B cell (primary cell): Measurements from ENCODE around the gene SMAD2. TPM values are rescaled to one million over a fixed set of nuclear protein-coding genes. Genes with fewer than 3 reads are reported as not detected.

Experiments used
- ATAC-seq: fragments of 200-7000 bp; cut with Tn5 transposase; one replicate; pipeline ENCODE4 v1.10.0; 2021; ENCODE audit warnings: low read depth, mild to moderate bottlenecking, moderate number of reproducible peaks, moderate library complexity
- CTCF ChIA-PET: fragments of 350-600 bp; sonication (Branson Sonifier 250); formaldehyde crosslinking; loops from one replicate; lab custom pipeline; 2021; ENCODE audit warnings: antibody characterized with exemption, inconsistent platforms; lab: Charles Lee
- POLR2A ChIA-PET: fragments of 350-600 bp; sonication (Branson Sonifier 250); formaldehyde crosslinking; loops from one replicate; lab custom pipeline; 2021; ENCODE audit warnings: antibody characterized with exemption; lab: Charles Lee
- DNase-seq: peaks from one replicate; pipeline ENCODE4 v3.0.0; 2013
- H2AFZ ChIP-seq: 2 replicates; pipeline ENCODE4 v1.6.1; 2012; ENCODE audit warnings: mild to moderate bottlenecking, low read depth, low read length; ENCODE audit not compliant: insufficient read depth, poor library complexity, severe bottlenecking
- H3K27ac ChIP-seq, 2 donors: 1 replicate in 1 of 2; 2 replicates in 1 of 2; pipeline ENCODE4 v1.5.1; 2012 to 2013; ENCODE audit warnings: low read length in 2 of 2, mild to moderate bottlenecking in 2 of 2, moderate library complexity in 1 of 2
- H3K27me3 ChIP-seq, 4 experiments: fragments of 200-600 bp in 1 of 4; sonication (generic) in 1 of 4; replicated peaks in 1 of 4; 1 replicate in 2 of 4; 2 replicates in 2 of 4; pipeline versions ENCODE4 v1.6.1 to v1.7.0; 2013 to 2016; ENCODE audit warnings: low read length in 3 of 4, mild to moderate bottlenecking in 2 of 4, mixed read lengths in 1 of 4, moderate library complexity in 1 of 4; ENCODE audit not compliant: insufficient read depth in 4 of 4, control insufficient read depth in 3 of 4; ENCODE audit errors: control extremely low read depth in 1 of 4
- H3K36me3 ChIP-seq, 2 experiments: replicated peaks in 1 of 2; 1 replicate in 1 of 2; 2 replicates in 1 of 2; pipeline versions ENCODE4 v1.6.1 to v1.7.1; 2013; ENCODE audit warnings: low read length in 1 of 2; ENCODE audit not compliant: insufficient read depth in 2 of 2, control insufficient read depth in 1 of 2; ENCODE audit errors: control extremely low read depth in 1 of 2, extremely low read depth in 1 of 2
- H3K4me1 ChIP-seq, 2 donors: fragments of 200-600 bp in 1 of 2; sonication (generic) in 1 of 2; 1 replicate in 1 of 2; 2 replicates in 1 of 2; pipeline versions ENCODE4 v1.5.1 to v1.6.1; 2013 to 2017; ENCODE audit warnings: low read length in 2 of 2; ENCODE audit not compliant: control insufficient read depth in 2 of 2, insufficient read depth in 2 of 2
- H3K4me2 ChIP-seq: replicated peaks from 2 replicates; pipeline ENCODE3; 2012; ENCODE audit warnings: mild to moderate bottlenecking, low read depth, low read length; ENCODE audit not compliant: poor library complexity, severe bottlenecking
- H3K4me3 ChIP-seq, 5 experiments: fragments of 200-600 bp in 1 of 5; sonication (generic) in 1 of 5; 1 replicate in 3 of 5; 2 replicates in 2 of 5; pipeline versions ENCODE4 v1.5.1 to v1.7.0; 2011 to 2016; ENCODE audit warnings: low read length in 4 of 5, mild to moderate bottlenecking in 4 of 5, low read depth in 2 of 5, control low read depth in 1 of 5, moderate library complexity in 1 of 5; ENCODE audit not compliant: insufficient read depth in 1 of 5; ENCODE audit errors: control extremely low read depth in 1 of 5, extremely low read depth in 1 of 5
- H3K79me2 ChIP-seq: fragments of 200-600 bp; sonication (generic); one replicate; pipeline ENCODE4 v1.6.0; 2016; ENCODE audit warnings: low read length; ENCODE audit not compliant: control insufficient read depth, insufficient read depth
- H3K9ac ChIP-seq: fragments of 200-600 bp; sonication (generic); 2 replicates; pipeline ENCODE4 v1.6.1; 2017; ENCODE audit warnings: mild to moderate bottlenecking, low read length, moderate library complexity
- H3K9me3 ChIP-seq, 3 donors: one replicate each; pipeline versions ENCODE4 v1.6.1 to v1.7.1; 2013; ENCODE audit warnings: low read length in 2 of 3; ENCODE audit not compliant: control insufficient read depth in 2 of 3, insufficient read depth in 1 of 3; ENCODE audit errors: control extremely low read depth in 1 of 3
- H4K20me1 ChIP-seq: 2 replicates; pipeline ENCODE4 v1.6.0; 2012; ENCODE audit warnings: mild to moderate bottlenecking, low read length; ENCODE audit not compliant: insufficient read depth, control insufficient read depth, poor library complexity, severe bottlenecking
- H3K27ac Mint-ChIP-seq: one replicate; pipeline ENCODE4 v1.8.0; 2021; ENCODE audit warnings: mixed read lengths
- H3K27me3 Mint-ChIP-seq: one replicate; pipeline ENCODE4 v1.8.0; 2021; ENCODE audit warnings: mixed read lengths
- H3K4me1 Mint-ChIP-seq: one replicate; pipeline ENCODE4 v1.8.0; 2021; ENCODE audit warnings: mixed read lengths
- H3K4me3 Mint-ChIP-seq: one replicate; pipeline ENCODE4 v1.8.0; 2021; ENCODE audit warnings: mixed read lengths
- H3K9me3 Mint-ChIP-seq: one replicate; pipeline ENCODE4 v1.8.0; 2022; ENCODE audit warnings: mixed read lengths; ENCODE audit not compliant: insufficient read depth
- CTCF ChIP-seq: fragments of 200-600 bp; IDR thresholded peaks from one replicate; pipeline ENCODE4 v1.8.0; 2022; ENCODE audit warnings: antibody characterized with exemption, mild to moderate bottlenecking
- EZH2 ChIP-seq: IDR thresholded peaks from 2 replicates; pipeline ENCODE4 v1.6.1; 2012; ENCODE audit warnings: borderline replicate concordance, low read depth, mild to moderate bottlenecking, moderate library complexity, low read length; ENCODE audit not compliant: insufficient read depth, poor library complexity, severe bottlenecking
- WGBS: methylation state at CpG from one replicate; pipeline ENCODE4 v1.1.5; 2013; ENCODE audit warnings: missing lambda C conversion rate; ENCODE audit not compliant: insufficient coverage; 5-methylcytosine and 5-hydroxymethylcytosine counted together
- intact Hi-C: fragments of 100-400 bp; cut with micrococcal nuclease; formaldehyde crosslinking; loops from one replicate; pipeline ENCODE4 v1.10.0; 2022
- polyA plus RNA-seq: library from polyadenylated mRNA; depleted of rRNA; stranded (reverse); fragments of >200 nt; gene quantifications from 2 replicates; pipeline ENCODE4 v1.2.3, GENCODE V29; 2012
- total RNA-seq, 2 donors: library from RNA; stranded (reverse); fragments of 120-200 nt in 1 of 2; gene quantifications; 1 replicate in 1 of 2; 2 replicates in 1 of 2; pipeline versions ENCODE4 v1.2.3 to v1.2.4, GENCODE V29; 2013 to 2022

SMAD2 gene
- total and polyA plus RNA-seq, 2 donors (not counting 1 experiment from before 2014, with no cell fraction given), result 23.4 to 139 TPM

DNA sequence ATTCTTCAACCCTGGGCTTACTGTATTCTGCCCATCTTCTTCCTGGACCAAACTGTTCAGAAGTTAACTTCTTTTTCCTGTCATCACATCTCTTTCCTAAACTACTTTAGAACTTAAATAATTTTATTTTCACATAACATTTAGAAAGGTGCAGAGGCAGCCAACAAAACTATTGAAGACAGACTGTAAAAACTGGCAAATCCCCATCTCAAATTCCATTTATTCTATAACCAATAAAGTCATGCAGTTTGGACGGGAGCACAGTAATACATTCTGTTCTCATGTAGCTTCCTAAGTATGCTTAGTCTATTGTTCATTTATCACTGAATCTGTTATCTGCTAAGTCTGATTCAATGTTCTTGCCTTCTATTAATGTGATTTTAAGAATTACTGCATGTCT, 99.1 kb downstream of the SMAD2 start:
- intact Hi-C loops, result no loop called here
- H3K79me2 ChIP-seq, result no peaks in the 10 kb centered on the region

DNA sequence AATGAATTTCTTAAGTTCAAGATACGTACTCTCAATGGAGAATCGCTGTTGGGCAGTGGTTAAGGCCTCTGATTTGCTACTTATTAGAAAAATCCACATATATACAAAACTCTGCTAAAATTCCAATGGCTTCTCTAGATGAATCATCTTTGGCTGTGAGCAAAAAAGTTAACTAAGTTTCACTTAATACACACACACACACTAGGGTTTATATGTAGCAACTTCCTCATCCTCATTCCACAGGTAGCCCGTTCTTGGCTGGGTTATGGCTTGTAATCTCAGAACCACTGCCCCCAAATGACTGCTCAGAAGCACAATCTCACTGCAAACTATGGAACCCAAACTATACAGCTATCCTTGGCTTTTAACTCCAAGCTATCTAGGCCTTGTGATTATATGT, 99.7 kb downstream of the SMAD2 start:
- Histone ChIP-seq H3K79me2 (no peaks in the 10 kb centered on the region), H3K27me3 (no peaks in the 10 kb centered on the region), H2AFZ (no peak overlapping the region), H3K9ac (no peak overlapping the region), H3K27ac (no peak overlapping the region), H3K4me3 (no peak overlapping the region), H3K4me1 (peaks cover 4% of the 10 kb centered on the region in 2 donors), H3K36me3 (peaks cover 1 to 7% of the 10 kb centered on the region in 2 experiments), H3K4me2 (no peak overlapping the region), H4K20me1 (no peaks in the 10 kb centered on the region), H3K9me3 (peaks cover 0 to 13% (median 0%) of the 10 kb centered on the region in 3 donors)
- DNase-seq, result no peak
- CTCF ChIA-PET, result no interaction called here
- Mint-ChIP-seq H3K4me3 (no peak overlapping the region), H3K27me3 (no peaks in the 10 kb centered on the region), H3K4me1 (peaks cover 14% of the 10 kb centered on the region), H3K9me3 (peaks cover 3% of the 10 kb centered on the region), H3K27ac (no peak overlapping the region)
- 83% methylated on average over 1 of the region's 3 CpGs for WGBS
- POLR2A ChIA-PET, result no interaction called here
- no peak for TF ChIP-seq EZH2
- no peak for TF ChIP-seq CTCF
- no peak for ATAC-seq
- intact Hi-C loops, result no loop called here

More for the DNA sequence above, 99.1 kb downstream of the SMAD2 start:
- no peaks in the 10 kb centered on the region for H3K27me3 Mint-ChIP-seq
- H3K4me1 ChIP-seq, result peaks cover 3 to 4% of the 10 kb centered on the region in 2 donors
- H2AFZ ChIP-seq, result no peak overlapping the region
- no peak overlapping the region for H3K4me3 Mint-ChIP-seq
- peaks cover 0 to 13% (median 0%) of the 10 kb centered on the region in 3 donors for H3K9me3 ChIP-seq
- peaks cover 3% of the 10 kb centered on the region for H3K9me3 Mint-ChIP-seq
- ChIA-PET POLR2A (no interaction called here), CTCF (no interaction called here)
- no peak overlapping the region for H3K27ac ChIP-seq
- H3K27ac Mint-ChIP-seq, result no peak overlapping the region
- peaks cover 12% of the 10 kb centered on the region for H3K4me1 Mint-ChIP-seq
- WGBS, result no CpG with 5 or more reads among the region's 1 CpG
- H3K4me2 ChIP-seq, result no peak overlapping the region
- no peak overlapping the region for H3K4me3 ChIP-seq
- H3K27me3 ChIP-seq, result no peaks in the 10 kb centered on the region
- peaks cover 0 to 7% of the 10 kb centered on the region in 2 experiments for H3K36me3 ChIP-seq
- H4K20me1 ChIP-seq, result no peaks in the 10 kb centered on the region
- ATAC-seq (no peak), DNase-seq (no peak)
- TF ChIP-seq CTCF (no peak), EZH2 (no peak)
- no peak overlapping the region for H3K9ac ChIP-seq
